Hepatocyte (in vitro differentiated cells): Measurements from ENCODE around the gene PRRG2. TPM values are rescaled to one million over a fixed set of nuclear protein-coding genes. Genes with fewer than 3 reads are reported as not detected.
"Not testable (repeated sequence)": the region's sequence is repeated elsewhere in the genome, so short reads cannot be mapped to it uniquely, and the experiment has no call there.

Source experiments
- DNase-seq: peaks from one replicate; pipeline ENCODE4 v3.0.0-alpha.2; 2016; ENCODE audit warnings: low spot score
- H2AFZ ChIP-seq: fragments of 200-600 bp; sonication (generic); 2 replicates; pipeline ENCODE4 v1.6.0; 2016; ENCODE audit warnings: antibody characterized with exemption, mild to moderate bottlenecking
- H3K27ac ChIP-seq: fragments of 200-600 bp; sonication (generic); 2 replicates; pipeline ENCODE4 v1.5.1; 2016; ENCODE audit warnings: mild to moderate bottlenecking
- H3K27me3 ChIP-seq: fragments of 200-600 bp; sonication (generic); 2 replicates; pipeline ENCODE4 v1.6.1; 2016
- H3K36me3 ChIP-seq: fragments of 200-600 bp; sonication (generic); replicated peaks from 2 replicates; pipeline ENCODE4 v1.5.1; 2016; ENCODE audit warnings: low read depth; ENCODE audit not compliant: insufficient read depth
- H3K4me1 ChIP-seq: fragments of 200-600 bp; sonication (generic); 2 replicates; pipeline ENCODE4 v1.5.1; 2016; ENCODE audit warnings: mild to moderate bottlenecking, moderate library complexity; ENCODE audit not compliant: insufficient read depth
- H3K4me2 ChIP-seq: fragments of 200-600 bp; sonication (generic); 2 replicates; pipeline ENCODE4 v1.6.0; 2016
- H3K4me3 ChIP-seq: fragments of 200-600 bp; sonication (generic); 2 replicates; pipeline ENCODE4 v1.5.1; 2016; ENCODE audit warnings: mild to moderate bottlenecking
- H3K79me2 ChIP-seq: fragments of 200-600 bp; sonication (generic); 2 replicates; pipeline ENCODE4 v1.6.0; 2017; ENCODE audit warnings: mild to moderate bottlenecking
- H3K9me2 ChIP-seq: fragments of 200-600 bp; sonication (generic); replicated peaks from 2 replicates; pipeline ENCODE4 v1.6.0; 2017; ENCODE audit warnings: mild to moderate bottlenecking; ENCODE audit not compliant: insufficient read depth
- H3K9me3 ChIP-seq: fragments of 200-600 bp; sonication (generic); 2 replicates; pipeline ENCODE4 v1.5.1; 2016; ENCODE audit warnings: low read depth, mild to moderate bottlenecking
- H4K20me1 ChIP-seq: fragments of 200-600 bp; sonication (generic); 2 replicates; pipeline ENCODE4 v1.6.0; 2016; ENCODE audit warnings: mild to moderate bottlenecking; ENCODE audit not compliant: insufficient read depth, poor library complexity, severe bottlenecking
- EZH2 ChIP-seq: fragments of 200-600 bp; sonication (generic); IDR thresholded peaks from 2 replicates; pipeline ENCODE4 v1.6.1; 2016; ENCODE audit warnings: antibody characterized with exemption, mild to moderate bottlenecking, borderline replicate concordance
- EZH2phosphoT487 ChIP-seq: fragments of 200-600 bp; sonication (generic); IDR thresholded peaks from one replicate; pipeline ENCODE4 v1.6.1; 2018; ENCODE audit warnings: antibody characterized with exemption, mild to moderate bottlenecking, low read depth, moderate library complexity; ENCODE audit not compliant: unreplicated experiment, severe bottlenecking
- WGBS: methylation state at CpG from one replicate; pipeline ENCODE4 v1.1.6; 2016; ENCODE audit warnings: low lambda C conversion rate; ENCODE audit errors: missing lambda C conversion rate; 5-methylcytosine and 5-hydroxymethylcytosine counted together
- polyA plus RNA-seq: library from polyadenylated mRNA; unstranded; fragments of >200 nt; fragmentation: Nextera tagmentation; extraction: Ambion mirVana; gene quantifications from 2 replicates; pipeline ENCODE4 v1.2.1, GENCODE V29; 2016
- total RNA-seq: library from RNA; depleted of rRNA; stranded (reverse); fragments of >200 nt; gene quantifications from 2 replicates; pipeline ENCODE4 v1.2.3, GENCODE V29; 2014
- TF ChIP-seq, protein P1 (sequence below): fragments of 200-600 bp; sonication (generic); IDR thresholded peaks from 2 replicates; pipeline ENCODE4 v1.5.1; 2016; ENCODE audit warnings: antibody characterized with exemption, mild to moderate bottlenecking; ENCODE audit not compliant: poor library complexity

PRRG2 gene
- total and polyA plus RNA-seq, 2 experiments from 2014 or later = 4.0 to 10.2 TPM

DNA sequence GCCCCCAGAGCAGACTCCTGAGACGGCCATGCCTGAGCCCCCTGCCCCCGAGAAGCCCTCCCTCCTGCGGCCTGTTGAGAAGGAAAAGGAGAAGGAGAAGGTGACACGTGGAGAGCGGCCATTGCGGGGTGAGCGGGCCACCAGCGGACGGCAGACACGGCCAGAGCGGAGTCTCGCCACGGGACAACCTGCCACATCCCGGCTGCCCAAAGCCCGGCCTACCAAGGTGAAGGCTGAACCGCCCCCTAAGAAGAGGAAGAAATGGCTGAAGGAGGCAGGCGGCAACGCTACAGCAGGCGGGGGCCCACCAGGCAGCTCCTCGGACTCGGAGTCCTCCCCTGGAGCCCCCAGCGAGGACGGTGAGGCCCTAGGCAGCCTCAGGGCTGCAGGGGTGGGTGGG is 34.7 kb downstream of the PRRG2 start:
- Histone ChIP-seq H3K9me2 (no peaks in the 10 kb centered on the region), H4K20me1 (peaks cover 20% of the 10 kb centered on the region), H3K79me2 (peaks cover 39% of the 10 kb centered on the region), H3K4me1 (no peaks in the 10 kb centered on the region), H3K9me3 (no peaks in the 10 kb centered on the region), H2AFZ (no peak overlapping the region), H3K36me3 (no peaks in the 10 kb centered on the region), H3K27ac (no peak overlapping the region), H3K27me3 (no peaks in the 10 kb centered on the region), H3K4me3 (no peak overlapping the region), H3K4me2 (no peak overlapping the region)
- TF ChIP-seq EZH2 = no peak
- TF ChIP-seq, protein P1, sequence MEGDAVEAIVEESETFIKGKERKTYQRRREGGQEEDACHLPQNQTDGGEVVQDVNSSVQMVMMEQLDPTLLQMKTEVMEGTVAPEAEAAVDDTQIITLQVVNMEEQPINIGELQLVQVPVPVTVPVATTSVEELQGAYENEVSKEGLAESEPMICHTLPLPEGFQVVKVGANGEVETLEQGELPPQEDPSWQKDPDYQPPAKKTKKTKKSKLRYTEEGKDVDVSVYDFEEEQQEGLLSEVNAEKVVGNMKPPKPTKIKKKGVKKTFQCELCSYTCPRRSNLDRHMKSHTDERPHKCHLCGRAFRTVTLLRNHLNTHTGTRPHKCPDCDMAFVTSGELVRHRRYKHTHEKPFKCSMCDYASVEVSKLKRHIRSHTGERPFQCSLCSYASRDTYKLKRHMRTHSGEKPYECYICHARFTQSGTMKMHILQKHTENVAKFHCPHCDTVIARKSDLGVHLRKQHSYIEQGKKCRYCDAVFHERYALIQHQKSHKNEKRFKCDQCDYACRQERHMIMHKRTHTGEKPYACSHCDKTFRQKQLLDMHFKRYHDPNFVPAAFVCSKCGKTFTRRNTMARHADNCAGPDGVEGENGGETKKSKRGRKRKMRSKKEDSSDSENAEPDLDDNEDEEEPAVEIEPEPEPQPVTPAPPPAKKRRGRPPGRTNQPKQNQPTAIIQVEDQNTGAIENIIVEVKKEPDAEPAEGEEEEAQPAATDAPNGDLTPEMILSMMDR = no peak
- no peak for TF ChIP-seq EZH2phosphoT487
- no peak for DNase-seq
- WGBS = 98% methylated on average over 23 of the region's 23 CpGs

- Histone ChIP-seq H3K4me1 (no peaks in the 10 kb centered on the region), H3K9me2 (no peaks in the 10 kb centered on the region), H3K4me2 (no peak overlapping the region), H3K36me3 (no peaks in the 10 kb centered on the region), H3K9me3 (no peaks in the 10 kb centered on the region), H3K27me3 (no peaks in the 10 kb centered on the region), H3K4me3 (no peak overlapping the region), H4K20me1 (peaks cover 20% of the 10 kb centered on the region), H2AFZ (no peak overlapping the region), H3K27ac (no peak overlapping the region), H3K79me2 (peaks cover 33% of the 10 kb centered on the region)
- 98% methylated on average over 7 of the region's 7 CpGs for WGBS
- TF ChIP-seq EZH2 (no peak), EZH2phosphoT487 (no peak)
- TF ChIP-seq, protein P1 = no peak
- DNase-seq = no peak
These were observed 35.4 kb downstream of the PRRG2 start for GRCh38 chr19:49616532-49616931.

DNA sequence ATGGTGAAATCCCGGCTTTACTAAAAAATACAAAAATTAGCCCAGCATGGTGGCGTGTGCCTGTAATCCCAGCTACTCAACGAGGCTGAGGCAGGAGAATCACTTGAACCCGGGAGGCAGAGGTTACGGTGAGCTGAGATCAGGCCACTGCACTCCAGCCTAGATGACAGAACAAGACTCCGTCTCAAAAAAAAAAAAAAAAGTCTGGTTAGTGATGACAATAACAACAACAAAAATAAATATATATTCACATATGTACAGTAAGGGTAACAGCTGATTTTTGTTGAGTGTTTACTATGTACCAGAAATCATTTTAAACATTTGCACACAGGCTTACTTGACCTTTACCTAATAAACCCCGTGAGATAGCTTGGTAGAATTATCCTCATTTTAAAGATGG is 35.8 kb downstream of the PRRG2 start:
- Histone ChIP-seq H3K36me3 (no peaks in the 10 kb centered on the region), H3K4me1 (no peaks in the 10 kb centered on the region), H3K9me2 (no peaks in the 10 kb centered on the region), H3K4me2 (no peak overlapping the region), H3K4me3 (no peak overlapping the region), H3K79me2 (peaks cover 31% of the 10 kb centered on the region), H3K9me3 (no peaks in the 10 kb centered on the region), H2AFZ (no peak overlapping the region), H4K20me1 (peaks cover 20% of the 10 kb centered on the region), H3K27ac (no peak overlapping the region), H3K27me3 (no peaks in the 10 kb centered on the region)
- TF ChIP-seq EZH2 (no peak), EZH2phosphoT487 (no peak)
- TF ChIP-seq, protein P1 = no peak
- 95% methylated on average over 7 of the region's 7 CpGs for WGBS
- no peak for DNase-seq

DNA sequence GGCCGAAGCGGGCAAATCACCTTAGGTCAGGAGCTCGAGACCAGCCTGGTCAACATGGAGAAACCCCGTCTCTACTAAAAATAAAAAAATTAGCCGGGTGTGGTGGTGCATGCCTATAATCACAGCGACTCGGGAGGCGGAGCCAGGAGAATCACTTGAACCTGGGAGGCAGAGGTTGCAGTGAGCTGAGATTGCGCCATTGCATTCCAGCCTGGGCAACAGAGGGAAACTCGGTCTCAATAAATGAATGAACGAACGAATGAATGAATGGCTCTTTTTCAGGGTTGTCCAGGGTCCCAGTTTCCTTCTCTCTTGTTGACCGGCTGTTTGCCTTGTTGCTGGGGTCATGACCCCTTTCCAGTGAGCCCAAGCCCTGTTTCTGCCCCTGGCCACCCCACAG is 36.7 kb downstream of the PRRG2 start:
- not testable (repeated sequence) for H3K9me2 ChIP-seq, H3K4me1 ChIP-seq, H3K36me3 ChIP-seq, H3K4me2 ChIP-seq, H3K4me3 ChIP-seq, H3K9me3 ChIP-seq, DNase-seq, H2AFZ ChIP-seq, H3K27ac ChIP-seq, H3K27me3 ChIP-seq
- Histone ChIP-seq H3K79me2 (peaks cover 22% of the 10 kb centered on the region), H4K20me1 (peaks cover 14% of the 10 kb centered on the region)
- 94% methylated on average over 13 of the region's 13 CpGs for WGBS
